ENCODE data around the gene TALDO1. TPM values are rescaled to one million over a fixed set of nuclear protein-coding genes. Genes with fewer than 3 reads are reported as not detected.

The TALDO1 gene
- total and polyA plus RNA-seq, 2 of the 8 experiments (the other 6 are each of a cell fraction or from before 2014, with no cell fraction given) = 265 to 308 TPM

- Histone ChIP-seq H3K27ac (ENCODE audit: low read depth, low read length) (no peak overlapping the region), H3K18ac (ENCODE audit: extremely low read depth, low read length) (no peak overlapping the region; the same call in 1 of the 2 replicates), H2BK5ac (ENCODE audit: low read depth, low read length) (no peak overlapping the region; the same call in 1 of the 2 replicates), H3K36me3 (ENCODE audit: control insufficient read depth in 2 of 4, insufficient read depth in 4 of 4, low read length in 3 of 4) (no peaks in the 10 kb centered on the region), H3K79me1 (ENCODE audit: low read depth, low read length) (no peaks in the 10 kb centered on the region), H4K5ac (ENCODE audit: insufficient read length, low read depth, low read length) (no peak overlapping the region), H3K4me1 (replicated peaks in 1 of 4; ENCODE audit: control insufficient read depth in 3 of 4, insufficient read depth in 4 of 4, low read length in 3 of 4) (peaks cover 0 to 19% (median 12%) of the 10 kb centered on the region in 4 experiments; a peak in 5 of 7 replicates), H3K79me2 (ENCODE audit: control insufficient read depth in 1 of 2, insufficient read depth in 2 of 2, low read length in 2 of 2) (no peaks in the 10 kb centered on the region), H2BK20ac (ENCODE audit: low read length) (no peak overlapping the region), H2BK12ac (ENCODE audit: low read depth, low read length) (peak overlapping the region; percentile 39; the same call in 1 of the 2 replicates), H2AFZ (ENCODE audit: low read length) (no peak overlapping the region), H3K9me3 (ENCODE audit: insufficient read depth in 2 of 2, low read depth in 1 of 2, low read length in 1 of 2) (no peaks in the 10 kb centered on the region), H3K27me3 (replicated peaks in 1 of 4; ENCODE audit: control insufficient read depth in 3 of 4, extremely low read depth in 1 of 4, insufficient read depth in 3 of 4, low read length in 3 of 4) (peaks cover 0 to 2% (median 0%) of the 10 kb centered on the region in 4 experiments; a peak in 1 of 7 replicates), H3K23ac (ENCODE audit: insufficient read length) (no peak overlapping the region), H3K4ac (replicated peaks; ENCODE audit: insufficient read length, low read depth, low read length) (peak overlapping the region; percentile 85), H4K20me1 (replicated peaks in 1 of 2; ENCODE audit: control insufficient read depth in 1 of 2, insufficient read depth in 2 of 2, low read length in 2 of 2) (no peaks in the 10 kb centered on the region), H4K91ac (replicated peaks; ENCODE audit: insufficient read length, low read length) (no peak overlapping the region), H3K14ac (ENCODE audit: insufficient read length) (no peak overlapping the region), H3K56ac (replicated peaks; ENCODE audit: insufficient read length, low read depth, low read length) (no peak overlapping the region), H3K4me3 (ENCODE audit: extremely low read depth in 1 of 4, insufficient read depth in 2 of 4, low read depth in 3 of 4, low read length in 4 of 4) (peak overlapping the region; percentile 27 to 64 (median 42)), H2AK5ac (ENCODE audit: low read depth, low read length) (no peak overlapping the region), H2BK120ac (replicated peaks; ENCODE audit: low read depth, low read length) (no peak overlapping the region), H3K9ac (replicated peaks in 1 of 4; ENCODE audit: extremely low read depth in 1 of 4, low read depth in 3 of 4, low read length in 3 of 4) (no peak overlapping the region), H3K23me2 (ENCODE audit: low read depth, low read length) (peaks cover 7% of the 10 kb centered on the region; the same call in 1 of the 2 replicates), H4K8ac (ENCODE audit: extremely low read depth, insufficient read depth, low read length) (no peak overlapping the region; the same call in 1 of the 2 replicates), H2BK15ac (ENCODE audit: low read length) (no peak overlapping the region), H3K4me2 (ENCODE audit: insufficient read depth in 1 of 2, low read depth in 2 of 2, low read length in 2 of 2) (peak overlapping the region; percentile 84 to 94)
- DNase-seq (ENCODE audit: low read depth in 1 of 2, low spot score in 2 of 2) (peak in 1 of 2 experiments; percentile 71), FAIRE-seq (no peak)
- ChIA-PET CTCF (ENCODE audit: partially characterized antibody) (interaction anchor here (0.8 to 15.4 kb wide), 17 partner anchors 12 to 168 kb away, joined by 3 to 395 read pairs (median 4); partner anchors contain the start of genes DEAF1, EPS8L2, TALDO1 and TMEM80), POLR2A (ENCODE audit: partially characterized antibody) (interaction anchor here (0.6 to 13.2 kb wide), 20 partner anchors 11 to 177 kb away, joined by 3 to 216 read pairs (median 5); partner anchors contain the start of genes DEAF1, DRD4, EPS8L2 and PNPLA2)
- TF ChIP-seq NRF1 (IDR thresholded peaks at IDR 0.05; ENCODE audit: low read depth, low read length) (peak; percentile 49), POLR2A (IDR thresholded peaks at IDR 0.05; ENCODE audit: control extremely low read depth in 1 of 2, low read depth in 2 of 2, low read length in 2 of 2) (no peak), KDM5A (IDR thresholded peaks at IDR 0.05; ENCODE audit: low read length) (no peak), MAX (IDR thresholded peaks at IDR 0.05) (peak; percentile 24; the same call in 1 of the 2 replicates)
- 4% methylated on average over 33 of the region's 53 CpGs; no CpG with 5 or more reads in 1 of the 2 experiments for whole genome bisulfite sequencing, 2 experiments (ENCODE audit: extremely low coverage in 1 of 2, insufficient coverage in 1 of 2, insufficient read length in 1 of 2, insufficient replicate concordance in 2 of 2, low coverage in 1 of 2, low lambda C conversion rate in 2 of 2, missing lambda C conversion rate in 1 of 2)
These were observed 21.6 kb upstream of the TALDO1 start for GRCh38 chr11:725624-726202.

Data from H1 (cell line).